Glutamatergic neuron (in vitro differentiated cells): ENCODE results near the gene ADARB2. TPM values are rescaled to one million over a fixed set of nuclear protein-coding genes. Genes with fewer than 3 reads are reported as not detected.
A peak's percentile ranks its signal among the peaks of the same experiment; 100 is the strongest.

Experiments
- DNase-seq: peaks from one replicate; pipeline ENCODE4 v3.0.0; 2022
- H3K27ac Mint-ChIP-seq: one replicate; pipeline ENCODE4 v1.8.0; 2020; ENCODE audit warnings: mild to moderate bottlenecking, mixed read lengths, inconsistent platforms; ENCODE audit not compliant: unreplicated experiment
- H3K27me3 Mint-ChIP-seq: one replicate; pipeline ENCODE4 v1.8.0; 2020; ENCODE audit warnings: mild to moderate bottlenecking, moderate library complexity, mixed read lengths, inconsistent platforms; ENCODE audit not compliant: unreplicated experiment
- H3K36me3 Mint-ChIP-seq: one replicate; pipeline ENCODE4 v1.8.0; 2020; ENCODE audit warnings: mild to moderate bottlenecking, mixed read lengths, inconsistent platforms; ENCODE audit not compliant: unreplicated experiment
- H3K4me1 Mint-ChIP-seq: one replicate; pipeline ENCODE4 v1.8.0; 2020; ENCODE audit warnings: mild to moderate bottlenecking, low read depth, mixed read lengths, inconsistent platforms; ENCODE audit not compliant: unreplicated experiment
- H3K4me3 Mint-ChIP-seq: one replicate; pipeline ENCODE4 v1.8.0; 2020; ENCODE audit warnings: mild to moderate bottlenecking, mixed read lengths, inconsistent platforms; ENCODE audit not compliant: unreplicated experiment
- H3K9me3 Mint-ChIP-seq: one replicate; pipeline ENCODE4 v1.8.0; 2020; ENCODE audit warnings: mild to moderate bottlenecking, moderate library complexity, mixed read lengths, inconsistent platforms; ENCODE audit not compliant: unreplicated experiment
- CTCF ChIP-seq: fragments of 200-600 bp; sonication (generic); IDR thresholded peaks from one replicate; pipeline ENCODE4 v1.5.0; 2021; ENCODE audit not compliant: partially characterized antibody, unreplicated experiment
- total RNA-seq: library from RNA; stranded (reverse); fragmentation: NEBNext Ultra II Directional; extraction: Animal tissue kit (Norgen Biotek cat#: 25700); gene quantifications from one replicate; pipeline ENCODE4 v1.2.1, GENCODE V29; 2021; ENCODE audit not compliant: unreplicated experiment

Gene ADARB2
- total RNA-seq, 1 donor from 2014 or later, result 20.6 TPM

GRCh38 chr10:1204434-1205326, 532.6 kb downstream of the ADARB2 start:
- H3K4me1 Mint-ChIP-seq, result peaks cover 13% of the 10 kb centered on the region
- no peak overlapping the region for H3K4me3 Mint-ChIP-seq
- no peak for TF ChIP-seq CTCF
- H3K9me3 Mint-ChIP-seq, result peaks cover 8% of the 10 kb centered on the region
- no peaks in the 10 kb centered on the region for H3K36me3 Mint-ChIP-seq
- H3K27ac Mint-ChIP-seq, result no peak overlapping the region
- no peak for DNase-seq
- H3K27me3 Mint-ChIP-seq, result peaks cover 2% of the 10 kb centered on the region

- Mint-ChIP-seq H3K9me3 (peaks cover 8% of the 10 kb centered on the region), H3K27ac (no peak overlapping the region), H3K36me3 (no peaks in the 10 kb centered on the region), H3K4me1 (peaks cover 13% of the 10 kb centered on the region), H3K4me3 (no peak overlapping the region), H3K27me3 (peaks cover 1% of the 10 kb centered on the region)
- no peak for TF ChIP-seq CTCF
- DNase-seq, result no peak
These were observed 533.6 kb downstream of the ADARB2 start for GRCh38 chr10:1203704-1204103.

GRCh38 chr10:1203216-1203615, 534.1 kb downstream of the ADARB2 start:
- peaks cover 2% of the 10 kb centered on the region for H3K27me3 Mint-ChIP-seq
- peaks cover 13% of the 10 kb centered on the region for H3K4me1 Mint-ChIP-seq
- no peak for TF ChIP-seq CTCF
- H3K36me3 Mint-ChIP-seq, result no peaks in the 10 kb centered on the region
- DNase-seq, result no peak
- H3K27ac Mint-ChIP-seq, result no peak overlapping the region
- H3K9me3 Mint-ChIP-seq, result peaks cover 8% of the 10 kb centered on the region
- H3K4me3 Mint-ChIP-seq, result no peak overlapping the region

GRCh38 chr10:1202343-1202742, 535.0 kb downstream of the ADARB2 start:
- Mint-ChIP-seq H3K4me1 (peaks cover 13% of the 10 kb centered on the region), H3K9me3 (peaks cover 8% of the 10 kb centered on the region), H3K27ac (no peak overlapping the region), H3K4me3 (no peak overlapping the region), H3K27me3 (peaks cover 2% of the 10 kb centered on the region), H3K36me3 (no peaks in the 10 kb centered on the region)
- TF ChIP-seq CTCF, result no peak
- DNase-seq, result peak; percentile 6
